PFSK-1 (cell line): ENCODE data around the gene CHPT1.

Source experiments
- POLR2AphosphoS5 ChIP-seq: IDR thresholded peaks from 2 replicates; pipeline ENCODE4 v1.6.1; 2012; ENCODE audit warnings: low read depth, mild to moderate bottlenecking, control low read depth, low read length, moderate library complexity
- TAF1 ChIP-seq: IDR thresholded peaks from 2 replicates; pipeline ENCODE4 v1.6.1; 2012; ENCODE audit warnings: low read length, control low read depth, borderline replicate concordance; ENCODE audit not compliant: insufficient read depth

DNA sequence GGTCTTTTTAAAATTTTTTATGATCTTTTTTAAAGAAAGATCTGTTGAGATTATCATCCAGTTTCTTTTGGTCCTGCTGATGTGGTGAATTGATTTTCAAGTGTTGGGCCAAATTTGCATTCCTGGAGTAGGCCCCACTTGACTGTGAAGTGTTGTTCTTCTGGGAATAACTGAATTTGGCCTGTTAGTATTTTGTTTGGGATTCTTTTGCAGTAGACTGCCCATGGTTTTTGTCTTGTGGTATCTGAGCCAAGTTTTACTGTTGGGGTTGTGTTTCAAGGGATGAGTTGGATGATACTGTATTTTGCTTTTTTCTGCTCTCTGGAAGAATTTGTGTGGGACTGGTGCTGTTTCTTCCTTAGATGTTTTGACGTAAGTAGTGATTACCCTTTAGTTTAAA is 45.8 kb downstream of the CHPT1 start:
- TF ChIP-seq POLR2AphosphoS5 (no peak), TAF1 (no peak)
